ENCODE measurements around the gene ACOT7.

The ACOT7 gene

DNA sequence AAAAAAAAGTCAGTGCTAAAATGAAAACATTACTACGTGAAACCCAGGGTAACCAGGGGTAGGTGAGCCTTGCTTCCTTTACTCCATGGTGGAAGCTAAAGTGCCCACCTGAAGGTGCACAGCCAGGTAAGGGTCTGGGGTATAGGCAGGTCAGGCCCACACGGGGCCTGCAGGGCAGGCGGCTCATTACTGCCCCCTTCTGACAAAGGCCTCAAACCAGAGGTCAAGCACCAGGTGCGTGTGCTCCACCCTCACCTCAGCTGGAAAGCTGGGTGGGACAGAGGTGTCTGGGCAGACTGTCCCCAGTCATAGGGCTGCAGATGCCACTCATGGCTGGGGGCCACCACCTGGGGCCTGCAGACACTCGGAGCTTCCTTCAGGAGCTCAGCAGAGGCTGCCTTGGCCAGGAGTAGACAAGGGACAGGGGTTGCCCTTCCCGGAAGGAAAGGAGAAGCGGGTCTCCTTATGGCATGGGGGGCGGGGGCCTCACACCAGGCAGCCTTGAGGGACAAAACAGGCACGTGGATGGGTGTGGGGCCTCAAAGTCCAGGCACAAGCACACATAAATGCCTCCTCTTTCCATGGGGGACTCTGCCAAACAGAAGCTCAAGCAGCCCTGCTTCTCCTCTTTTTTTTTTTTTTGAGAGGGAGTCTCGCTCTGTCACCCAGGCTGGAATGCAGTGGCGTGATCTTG, 36.2 kb downstream of the ACOT7 start:
- H3K27me3 ChIP-seq (replicated peaks): no peaks in the 10 kb centered on the region
- TF ChIP-seq, protein P1, sequence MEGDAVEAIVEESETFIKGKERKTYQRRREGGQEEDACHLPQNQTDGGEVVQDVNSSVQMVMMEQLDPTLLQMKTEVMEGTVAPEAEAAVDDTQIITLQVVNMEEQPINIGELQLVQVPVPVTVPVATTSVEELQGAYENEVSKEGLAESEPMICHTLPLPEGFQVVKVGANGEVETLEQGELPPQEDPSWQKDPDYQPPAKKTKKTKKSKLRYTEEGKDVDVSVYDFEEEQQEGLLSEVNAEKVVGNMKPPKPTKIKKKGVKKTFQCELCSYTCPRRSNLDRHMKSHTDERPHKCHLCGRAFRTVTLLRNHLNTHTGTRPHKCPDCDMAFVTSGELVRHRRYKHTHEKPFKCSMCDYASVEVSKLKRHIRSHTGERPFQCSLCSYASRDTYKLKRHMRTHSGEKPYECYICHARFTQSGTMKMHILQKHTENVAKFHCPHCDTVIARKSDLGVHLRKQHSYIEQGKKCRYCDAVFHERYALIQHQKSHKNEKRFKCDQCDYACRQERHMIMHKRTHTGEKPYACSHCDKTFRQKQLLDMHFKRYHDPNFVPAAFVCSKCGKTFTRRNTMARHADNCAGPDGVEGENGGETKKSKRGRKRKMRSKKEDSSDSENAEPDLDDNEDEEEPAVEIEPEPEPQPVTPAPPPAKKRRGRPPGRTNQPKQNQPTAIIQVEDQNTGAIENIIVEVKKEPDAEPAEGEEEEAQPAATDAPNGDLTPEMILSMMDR (IDR thresholded peaks at IDR 0.05; ENCODE audit: low read depth, low read length, missing control alignments): peak; percentile 46
- H3K27ac ChIP-seq: no peak overlapping the region
- no peaks in the 10 kb centered on the region for H3K36me3 ChIP-seq (replicated peaks)
- no peak overlapping the region for H3K4me3 ChIP-seq (ENCODE audit: low read depth, low read length)
- DNase-seq: no peak
- in situ Hi-C loops (cut with HindIII; ENCODE audit: low pct_ligation_motif_present, low sequenced_read_pairs): no loop called here

DNA sequence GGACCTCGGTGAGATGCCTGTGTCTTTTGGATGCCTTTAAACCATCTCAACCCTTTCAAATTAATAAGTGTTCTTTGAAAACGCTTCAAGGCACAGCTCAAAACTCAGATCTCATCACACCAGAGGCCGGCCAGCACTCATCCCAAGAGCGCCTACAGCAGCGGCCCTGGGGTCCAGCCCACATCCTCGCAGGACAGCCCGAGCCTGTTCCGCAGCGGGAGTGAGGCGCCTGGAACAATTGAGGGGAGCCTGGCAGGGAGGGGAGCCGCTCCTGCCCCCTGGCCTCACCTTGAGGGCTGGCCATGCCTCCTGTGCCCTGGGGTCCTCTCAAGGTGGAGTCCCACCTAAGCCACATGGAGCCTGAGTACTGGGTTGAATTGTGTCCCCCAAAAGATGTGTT, 37.9 kb downstream of the ACOT7 start:
- in situ Hi-C loops (cut with HindIII; ENCODE audit: low pct_ligation_motif_present, low sequenced_read_pairs): no loop called here

DNA sequence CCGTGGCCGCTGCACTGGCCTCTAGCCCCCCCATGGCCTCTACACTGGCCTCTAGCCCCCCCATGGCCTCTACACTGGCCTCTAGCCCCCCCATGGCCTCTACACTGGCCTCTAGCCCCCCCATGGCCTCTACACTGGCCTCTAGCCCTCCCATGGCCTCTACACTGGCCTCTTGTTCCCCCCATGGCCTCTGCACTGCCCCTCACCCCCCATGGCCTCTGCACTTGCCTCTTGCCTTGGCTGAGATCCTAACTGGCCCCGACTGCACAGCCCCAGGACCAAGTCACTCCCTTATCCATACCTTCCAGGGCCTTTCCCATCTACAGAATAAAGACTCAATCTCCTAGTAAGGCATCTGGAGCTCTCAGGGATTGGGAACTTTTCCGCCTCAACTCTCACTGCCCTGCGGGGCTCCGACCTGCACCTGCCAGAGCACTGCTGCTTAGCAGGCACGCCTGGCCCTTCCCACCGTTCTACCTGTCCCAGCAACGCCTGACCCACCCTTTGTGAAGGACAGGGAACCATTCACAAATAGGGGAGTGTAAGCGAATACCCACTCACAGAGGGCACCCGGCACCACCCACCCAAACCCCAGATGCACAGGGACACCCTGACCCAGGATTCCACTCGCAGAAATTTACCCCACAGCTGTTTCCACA, 38.8 kb downstream of the ACOT7 start:
- no peak for DNase-seq
- H3K27ac ChIP-seq: no peak overlapping the region
- H3K4me3 ChIP-seq (ENCODE audit: low read depth, low read length): no peak overlapping the region
- TF ChIP-seq, protein P1 (IDR thresholded peaks at IDR 0.05; ENCODE audit: low read depth, low read length, missing control alignments): no peak
- no peaks in the 10 kb centered on the region for H3K27me3 ChIP-seq (replicated peaks)
- in situ Hi-C loops (cut with HindIII; ENCODE audit: low pct_ligation_motif_present, low sequenced_read_pairs): no loop called here
- H3K36me3 ChIP-seq (replicated peaks): no peaks in the 10 kb centered on the region

More for the DNA sequence above, 37.9 kb downstream of the ACOT7 start:
- DNase-seq: no peak
- no peak overlapping the region for H3K4me3 ChIP-seq (ENCODE audit: low read depth, low read length)
- H3K27ac ChIP-seq: no peak overlapping the region
- H3K27me3 ChIP-seq (replicated peaks): no peaks in the 10 kb centered on the region
- TF ChIP-seq, protein P1 (IDR thresholded peaks at IDR 0.05; ENCODE audit: low read depth, low read length, missing control alignments): no peak
- no peaks in the 10 kb centered on the region for H3K36me3 ChIP-seq (replicated peaks)

DNA sequence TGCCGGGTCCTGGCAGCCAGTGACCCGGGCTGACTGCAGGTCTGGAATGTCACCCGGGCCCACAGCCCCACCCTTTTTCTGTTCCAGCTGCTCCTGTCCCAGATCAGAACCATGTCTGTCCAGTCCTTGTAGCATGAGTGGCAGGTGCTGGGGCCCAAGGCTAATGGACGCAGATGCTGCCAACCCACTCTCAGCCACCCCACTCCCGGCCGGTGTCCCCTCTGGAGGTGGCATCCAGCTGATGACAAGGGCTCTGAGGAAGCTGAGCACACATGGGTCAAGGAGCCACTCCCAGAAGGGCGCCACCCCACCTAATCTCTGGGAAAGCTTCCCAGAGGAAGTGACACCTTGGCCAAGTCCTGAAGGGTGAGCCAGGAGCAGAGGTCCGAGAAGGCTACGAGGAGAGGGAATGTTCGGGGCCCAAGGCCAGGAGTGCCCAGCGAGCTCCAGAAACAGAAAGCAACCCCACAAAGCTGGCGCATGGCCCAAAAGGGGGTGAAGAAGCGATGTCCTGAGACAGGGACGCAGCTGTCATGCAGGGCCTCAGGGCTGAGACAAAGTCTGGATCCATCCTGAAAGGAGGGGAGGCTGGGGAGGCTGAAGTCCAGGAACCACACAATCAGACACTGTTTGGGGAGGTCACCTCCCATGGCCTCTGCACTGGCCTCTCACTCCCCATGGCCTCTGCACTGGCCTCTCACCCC, 39.5 kb downstream of the ACOT7 start:
- Histone ChIP-seq H3K27me3 (replicated peaks) (no peaks in the 10 kb centered on the region), H3K27ac (no peak overlapping the region), H3K4me3 (ENCODE audit: low read depth, low read length) (no peak overlapping the region), H3K36me3 (replicated peaks) (no peaks in the 10 kb centered on the region)
- in situ Hi-C loops (cut with HindIII; ENCODE audit: low pct_ligation_motif_present, low sequenced_read_pairs): no loop called here
- TF ChIP-seq, protein P1 (IDR thresholded peaks at IDR 0.05; ENCODE audit: low read depth, low read length, missing control alignments): no peak
- DNase-seq: no peak

DNA sequence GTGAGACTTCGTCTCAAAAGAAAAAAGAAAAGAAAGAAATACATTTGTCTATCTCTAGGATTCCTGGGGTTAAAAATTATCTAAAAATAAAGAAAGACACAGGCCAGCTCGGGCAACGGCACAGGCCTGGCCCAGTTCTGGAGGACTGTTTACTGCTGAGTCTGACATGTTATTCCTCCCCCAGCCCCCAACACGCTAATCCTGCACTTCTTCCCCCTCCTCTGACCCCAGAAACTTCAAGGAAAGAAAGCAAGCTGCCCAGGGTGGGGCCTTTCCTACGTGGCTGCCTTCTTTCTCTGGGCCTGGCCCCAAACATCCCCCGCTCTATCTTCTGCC, 40.0 kb downstream of the ACOT7 start:
- no peak for DNase-seq
- TF ChIP-seq, protein P1 (IDR thresholded peaks at IDR 0.05; ENCODE audit: low read depth, low read length, missing control alignments): no peak
- Histone ChIP-seq H3K27ac (no peak overlapping the region), H3K27me3 (replicated peaks) (no peaks in the 10 kb centered on the region), H3K4me3 (ENCODE audit: low read depth, low read length) (no peak overlapping the region), H3K36me3 (replicated peaks) (no peaks in the 10 kb centered on the region)
- in situ Hi-C loops (cut with HindIII; ENCODE audit: low pct_ligation_motif_present, low sequenced_read_pairs): no loop called here
